Fibroblast of lung (primary cell): ENCODE results near the gene NT5DC1.

Experiments used
- EZH2 ChIP-seq: IDR thresholded peaks from 2 replicates; pipeline ENCODE4 v1.5.1; 2012; ENCODE audit warnings: low read length, control low read depth, mild to moderate bottlenecking; ENCODE audit errors: missing control alignments
- TF ChIP-seq, protein P1 (sequence below), 2 donors: IDR thresholded peaks in 1 of 2; conservative IDR thresholded peaks in 1 of 2; 1 replicate in 1 of 2; 2 replicates in 1 of 2; pipeline ENCODE4 v1.5.1; 2011 to 2012; ENCODE audit warnings: low read length in 2 of 2, control low read depth in 1 of 2, inconsistent platforms in 1 of 2, low read depth in 1 of 2, mild to moderate bottlenecking in 1 of 2

DNA sequence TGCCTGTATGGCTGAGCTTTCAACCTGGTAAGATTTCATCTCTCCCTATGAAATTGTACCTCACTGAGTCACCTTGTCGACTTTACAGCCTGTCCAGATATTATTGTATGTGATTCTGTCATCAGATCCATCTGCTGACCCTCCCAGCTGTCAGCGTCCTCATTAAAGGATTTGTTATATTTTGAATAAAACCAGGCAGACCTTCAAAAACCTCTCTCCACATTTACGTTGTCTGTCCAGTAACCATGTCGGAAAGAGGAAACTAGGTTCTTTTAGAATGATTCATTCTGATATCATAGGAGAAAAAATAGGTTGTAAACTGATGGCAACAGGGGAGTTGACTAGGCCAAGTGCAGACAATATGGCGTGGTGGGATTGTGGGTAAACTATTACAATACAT is 114.8 kb downstream of the NT5DC1 start:
- TF ChIP-seq, protein P1, sequence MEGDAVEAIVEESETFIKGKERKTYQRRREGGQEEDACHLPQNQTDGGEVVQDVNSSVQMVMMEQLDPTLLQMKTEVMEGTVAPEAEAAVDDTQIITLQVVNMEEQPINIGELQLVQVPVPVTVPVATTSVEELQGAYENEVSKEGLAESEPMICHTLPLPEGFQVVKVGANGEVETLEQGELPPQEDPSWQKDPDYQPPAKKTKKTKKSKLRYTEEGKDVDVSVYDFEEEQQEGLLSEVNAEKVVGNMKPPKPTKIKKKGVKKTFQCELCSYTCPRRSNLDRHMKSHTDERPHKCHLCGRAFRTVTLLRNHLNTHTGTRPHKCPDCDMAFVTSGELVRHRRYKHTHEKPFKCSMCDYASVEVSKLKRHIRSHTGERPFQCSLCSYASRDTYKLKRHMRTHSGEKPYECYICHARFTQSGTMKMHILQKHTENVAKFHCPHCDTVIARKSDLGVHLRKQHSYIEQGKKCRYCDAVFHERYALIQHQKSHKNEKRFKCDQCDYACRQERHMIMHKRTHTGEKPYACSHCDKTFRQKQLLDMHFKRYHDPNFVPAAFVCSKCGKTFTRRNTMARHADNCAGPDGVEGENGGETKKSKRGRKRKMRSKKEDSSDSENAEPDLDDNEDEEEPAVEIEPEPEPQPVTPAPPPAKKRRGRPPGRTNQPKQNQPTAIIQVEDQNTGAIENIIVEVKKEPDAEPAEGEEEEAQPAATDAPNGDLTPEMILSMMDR (conservative IDR thresholded peaks at IDR 0.05 in 1 of 2, IDR thresholded peaks at IDR 0.05 in 1 of 2; ENCODE audit: low read depth in 1 of 2, low read length in 2 of 2), result no peak
- TF ChIP-seq EZH2, result no peak
